Stimulated activated memory B cell treated with anti-CD40 and anti-IgM and Interleukin-4, amounts not matched to agents 10 μg/mL and 1 μg/mL and 100 μg/mL, for 72 hours (primary cell): ENCODE data around the gene CRX.
A peak's percentile ranks its signal among the peaks of the same experiment; 100 is the strongest.
"Not testable (repeated sequence)": the region's sequence is repeated elsewhere in the genome, so short reads cannot be mapped to it uniquely, and the experiment has no call there.

Source experiments
- ATAC-seq: fragments of 150-1000 bp; cut with Tn5 transposase; 2 replicates; pipeline ENCODE4 v1.10.0; 2021
- H3K27ac Mint-ChIP-seq: one replicate; pipeline ENCODE4 v1.8.0; 2022; ENCODE audit warnings: mild to moderate bottlenecking, mixed read lengths
- H3K27me3 Mint-ChIP-seq: one replicate; pipeline ENCODE4 v1.8.0; 2022; ENCODE audit warnings: mixed read lengths
- H3K36me3 Mint-ChIP-seq: one replicate; pipeline ENCODE4 v1.8.0; 2022; ENCODE audit warnings: mixed read lengths
- H3K4me1 Mint-ChIP-seq: one replicate; pipeline ENCODE4 v1.8.0; 2022; ENCODE audit warnings: mixed read lengths
- H3K4me3 Mint-ChIP-seq: one replicate; pipeline ENCODE4 v1.8.0; 2022; ENCODE audit warnings: mild to moderate bottlenecking, moderate library complexity, mixed read lengths
- H3K9me3 Mint-ChIP-seq: one replicate; pipeline ENCODE4 v1.8.0; 2022; ENCODE audit warnings: mixed read lengths

The CRX gene

DNA sequence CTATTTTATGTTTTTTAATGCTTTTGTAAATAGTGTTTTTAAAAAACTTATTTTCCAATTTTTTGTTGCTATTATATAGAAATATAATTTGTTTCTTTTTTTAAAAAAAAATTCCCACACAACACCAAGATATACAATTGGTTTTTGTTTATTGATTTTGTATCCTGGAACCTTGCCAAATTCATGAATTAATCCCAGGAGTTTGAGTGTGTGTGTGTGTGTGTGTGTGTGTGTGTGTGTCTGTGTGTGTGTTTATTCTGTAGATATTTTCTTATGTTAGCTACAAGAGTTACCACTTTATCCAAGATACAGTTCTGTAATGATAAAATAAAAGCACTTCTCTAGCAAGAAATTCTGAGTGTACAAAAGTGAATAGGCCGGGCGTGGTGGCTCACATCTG is 25.0 kb upstream of the CRX start:
- no peak for ATAC-seq
- Mint-ChIP-seq H3K4me3 (no peak overlapping the region), H3K36me3 (no peaks in the 10 kb centered on the region), H3K27me3 (peaks cover 32% of the 10 kb centered on the region), H3K27ac (no peak overlapping the region), H3K9me3 (peaks cover 5% of the 10 kb centered on the region), H3K4me1 (no peaks in the 10 kb centered on the region)

DNA sequence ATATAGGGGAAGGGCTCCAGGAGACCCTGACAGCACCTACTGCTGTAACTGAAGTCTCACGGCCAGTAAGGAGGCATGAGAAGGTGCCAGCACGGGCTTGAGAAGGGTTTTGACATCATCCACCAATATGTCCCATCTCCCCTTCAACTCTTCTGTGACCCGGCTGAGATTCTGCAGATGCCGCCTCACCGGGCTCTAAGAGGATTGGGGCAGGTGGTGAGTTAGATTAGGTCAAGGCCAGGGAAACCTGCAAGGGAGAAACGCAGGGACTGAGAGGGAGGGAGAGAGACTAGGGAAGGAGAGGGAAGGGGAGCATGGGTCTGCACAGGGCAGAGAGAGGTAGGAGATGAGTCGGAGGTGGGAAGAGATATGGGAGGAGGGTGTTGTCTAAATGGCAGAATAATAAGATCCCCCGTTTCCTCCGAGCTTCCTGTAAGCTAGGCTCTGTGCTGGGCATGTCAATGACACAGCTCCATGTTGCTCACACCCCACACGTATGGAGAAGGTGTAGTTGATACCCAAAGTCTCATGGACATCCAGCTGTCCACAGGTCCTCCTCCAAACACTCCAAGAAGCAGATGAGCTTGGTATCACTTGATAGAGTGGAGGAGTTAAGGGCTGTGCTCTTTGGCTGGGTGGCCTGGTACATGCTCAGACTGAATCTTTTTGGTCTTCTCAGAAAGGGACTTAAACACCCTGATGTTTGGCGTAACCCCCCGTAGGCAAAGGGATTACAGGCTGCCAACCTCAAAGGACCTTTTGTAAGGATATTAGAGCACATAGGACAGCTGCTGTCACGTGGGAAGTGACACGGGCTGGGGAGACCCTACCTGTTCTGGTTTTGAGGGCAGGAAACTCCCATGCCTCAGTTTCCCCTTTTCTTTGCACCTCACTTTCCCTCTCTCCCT is 23.5 kb upstream of the CRX start:
- no peak overlapping the region for H3K27ac Mint-ChIP-seq
- H3K4me3 Mint-ChIP-seq, result no peak overlapping the region

DNA sequence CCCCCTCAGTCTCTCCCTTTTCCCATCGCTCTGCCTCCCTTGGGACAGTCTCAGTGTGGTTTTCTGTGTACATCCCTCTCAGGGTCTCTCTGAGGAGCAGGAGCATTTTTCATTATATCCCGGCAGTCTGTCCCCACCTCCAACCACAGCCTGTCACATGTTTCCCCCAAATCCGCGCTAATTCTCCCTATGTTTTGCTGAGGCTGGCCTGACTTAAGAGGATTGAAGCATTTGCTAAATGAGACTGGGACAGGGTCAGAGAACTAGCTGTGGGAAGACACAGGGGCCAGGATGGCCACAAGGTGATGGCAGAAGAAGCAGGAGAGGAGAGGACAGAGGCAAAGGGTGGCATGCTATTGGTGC is 22.9 kb upstream of the CRX start:
- Mint-ChIP-seq H3K4me3 (no peak overlapping the region), H3K4me1 (no peaks in the 10 kb centered on the region), H3K27ac (no peak overlapping the region), H3K9me3 (peaks cover 5% of the 10 kb centered on the region), H3K36me3 (no peaks in the 10 kb centered on the region), H3K27me3 (peaks cover 32% of the 10 kb centered on the region)
- ATAC-seq, result no peak

More for the DNA sequence above, 23.5 kb upstream of the CRX start:
- Mint-ChIP-seq H3K36me3 (no peaks in the 10 kb centered on the region), H3K9me3 (peaks cover 5% of the 10 kb centered on the region), H3K4me1 (no peaks in the 10 kb centered on the region), H3K27me3 (peaks cover 32% of the 10 kb centered on the region)
- ATAC-seq, result no peak

DNA sequence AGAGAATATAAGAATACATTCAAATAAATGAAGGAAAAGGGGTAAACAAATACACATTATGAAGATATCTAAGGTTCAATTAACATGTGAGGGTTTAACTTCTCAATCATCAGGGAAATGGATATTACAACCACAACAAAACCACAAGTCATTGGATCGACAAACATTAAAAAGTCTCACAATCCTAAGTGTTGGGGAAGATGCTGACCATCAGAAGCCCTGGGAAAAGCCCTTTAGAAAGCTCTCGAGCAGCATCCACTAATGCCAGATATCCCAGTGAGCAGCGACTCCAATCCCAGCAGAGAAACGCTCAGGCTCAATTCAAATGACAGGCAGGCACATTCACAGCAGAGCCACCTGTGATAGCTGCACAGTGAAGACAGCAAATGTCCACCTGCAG is 20.5 kb upstream of the CRX start:
- Mint-ChIP-seq H3K4me1 (no peaks in the 10 kb centered on the region), H3K36me3 (no peaks in the 10 kb centered on the region), H3K9me3 (peaks cover 5% of the 10 kb centered on the region), H3K4me3 (no peak overlapping the region), H3K27me3 (peaks cover 22% of the 10 kb centered on the region), H3K27ac (no peak overlapping the region)
- ATAC-seq, result no peak

DNA sequence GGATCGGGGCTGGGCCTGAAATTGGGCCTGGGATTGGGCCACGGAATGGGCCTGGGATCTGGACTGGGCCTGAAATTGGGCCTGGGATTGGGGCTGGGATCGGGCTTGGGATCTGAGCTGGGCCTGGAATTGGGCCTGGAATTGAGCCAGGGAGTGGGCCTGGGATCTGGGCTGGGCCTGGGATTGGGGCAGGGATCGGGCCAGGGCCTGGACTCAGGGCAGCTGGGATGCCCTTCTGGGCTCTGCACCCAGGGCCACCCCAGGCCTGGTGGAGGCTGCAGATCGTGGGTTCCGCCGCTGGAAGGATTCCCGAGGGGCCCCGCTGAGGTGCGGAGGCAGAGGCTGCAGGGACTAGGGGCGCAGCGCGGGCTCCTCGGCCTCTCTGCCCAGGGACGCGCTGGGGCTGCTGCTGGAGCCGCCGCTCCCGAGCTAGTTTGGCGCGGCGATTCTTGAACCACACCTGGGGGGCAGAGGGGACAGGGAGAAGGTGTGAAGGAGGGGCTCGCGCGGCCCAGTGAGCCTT is 19.2 kb upstream of the CRX start:
- H3K4me1 Mint-ChIP-seq, result no peaks in the 10 kb centered on the region
- no peak overlapping the region for H3K4me3 Mint-ChIP-seq
- H3K27me3 Mint-ChIP-seq, result peaks cover 18% of the 10 kb centered on the region
- peaks cover 5% of the 10 kb centered on the region for H3K9me3 Mint-ChIP-seq
- no peak overlapping the region for H3K27ac Mint-ChIP-seq
- no peaks in the 10 kb centered on the region for H3K36me3 Mint-ChIP-seq
- ATAC-seq, result no peak

GRCh38 chr19:47803148-47803547 is 18.6 kb upstream of the CRX start:
- ATAC-seq, result peak; percentile 43
- H3K27ac Mint-ChIP-seq, H3K4me1 Mint-ChIP-seq, H3K9me3 Mint-ChIP-seq, H3K4me3 Mint-ChIP-seq, H3K36me3 Mint-ChIP-seq: not testable (repeated sequence)
- peaks cover 12% of the 10 kb centered on the region for H3K27me3 Mint-ChIP-seq

GRCh38 chr19:47803671-47804070 is 18.1 kb upstream of the CRX start:
- not testable (repeated sequence) for H3K4me3 Mint-ChIP-seq, ATAC-seq, H3K36me3 Mint-ChIP-seq, H3K9me3 Mint-ChIP-seq, H3K27ac Mint-ChIP-seq, H3K27me3 Mint-ChIP-seq, H3K4me1 Mint-ChIP-seq

DNA sequence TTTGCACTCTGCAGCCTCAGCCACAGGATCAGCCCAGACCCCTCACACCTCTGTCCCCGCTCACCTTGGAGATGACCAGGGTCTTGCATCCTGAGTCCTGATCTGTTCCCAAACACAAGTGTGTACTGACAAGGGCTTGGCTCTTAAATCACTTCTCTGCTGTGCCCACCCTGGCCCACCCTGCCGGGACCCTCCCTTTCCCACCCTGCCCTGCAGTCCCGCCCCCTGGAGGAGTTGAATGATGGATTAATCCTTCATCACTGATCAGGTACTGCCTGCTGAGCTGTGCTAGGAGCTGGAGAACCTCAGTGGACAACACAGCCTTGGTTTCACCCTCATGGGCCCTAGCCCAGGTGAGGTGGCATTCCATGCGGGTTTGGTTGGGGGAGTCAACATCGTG is 17.3 kb upstream of the CRX start, which contains the start of gene TPRX1:
Gene TPRX1 (minus strand): TSS at position 101 of the 400 bp plus-strand sequence. CDS start 12 bp downstream, at position 89.
- H3K27me3 Mint-ChIP-seq, H3K27ac Mint-ChIP-seq, H3K36me3 Mint-ChIP-seq, H3K9me3 Mint-ChIP-seq, H3K4me1 Mint-ChIP-seq, ATAC-seq, H3K4me3 Mint-ChIP-seq: not testable (repeated sequence)

- no peak overlapping the region for H3K27ac Mint-ChIP-seq
- H3K4me3 Mint-ChIP-seq, result no peak overlapping the region
- no peaks in the 10 kb centered on the region for H3K36me3 Mint-ChIP-seq
- no peak for ATAC-seq
- peaks cover 11% of the 10 kb centered on the region for H3K27me3 Mint-ChIP-seq
- H3K4me1 Mint-ChIP-seq, result no peaks in the 10 kb centered on the region
- H3K9me3 Mint-ChIP-seq, result peaks cover 5% of the 10 kb centered on the region
Observed at GRCh38 chr19:47805313-47805712, 16.4 kb upstream of the CRX start.

DNA sequence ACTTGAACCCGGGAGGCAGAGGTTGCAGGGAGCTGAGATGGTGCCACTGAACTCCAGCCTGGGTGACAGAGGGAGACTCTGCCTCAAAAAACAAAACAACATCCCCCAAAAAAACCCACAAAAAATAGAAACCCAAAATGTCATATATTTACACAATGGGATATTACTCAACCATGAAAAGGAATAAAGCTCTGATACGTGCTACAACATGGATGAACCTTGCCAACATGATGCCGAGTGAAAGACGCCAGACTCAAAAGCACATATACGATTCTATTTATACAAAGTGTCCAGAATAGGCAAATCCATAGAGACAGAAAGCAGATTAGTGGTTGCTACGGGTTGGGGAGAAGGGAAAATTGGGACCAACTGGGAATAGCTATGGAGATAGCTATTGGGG is 15.3 kb upstream of the CRX start:
- Mint-ChIP-seq H3K4me3 (no peak overlapping the region), H3K9me3 (peaks cover 3% of the 10 kb centered on the region), H3K27me3 (peaks cover 18% of the 10 kb centered on the region), H3K36me3 (no peaks in the 10 kb centered on the region), H3K4me1 (no peaks in the 10 kb centered on the region), H3K27ac (no peak overlapping the region)
- ATAC-seq, result no peak

DNA sequence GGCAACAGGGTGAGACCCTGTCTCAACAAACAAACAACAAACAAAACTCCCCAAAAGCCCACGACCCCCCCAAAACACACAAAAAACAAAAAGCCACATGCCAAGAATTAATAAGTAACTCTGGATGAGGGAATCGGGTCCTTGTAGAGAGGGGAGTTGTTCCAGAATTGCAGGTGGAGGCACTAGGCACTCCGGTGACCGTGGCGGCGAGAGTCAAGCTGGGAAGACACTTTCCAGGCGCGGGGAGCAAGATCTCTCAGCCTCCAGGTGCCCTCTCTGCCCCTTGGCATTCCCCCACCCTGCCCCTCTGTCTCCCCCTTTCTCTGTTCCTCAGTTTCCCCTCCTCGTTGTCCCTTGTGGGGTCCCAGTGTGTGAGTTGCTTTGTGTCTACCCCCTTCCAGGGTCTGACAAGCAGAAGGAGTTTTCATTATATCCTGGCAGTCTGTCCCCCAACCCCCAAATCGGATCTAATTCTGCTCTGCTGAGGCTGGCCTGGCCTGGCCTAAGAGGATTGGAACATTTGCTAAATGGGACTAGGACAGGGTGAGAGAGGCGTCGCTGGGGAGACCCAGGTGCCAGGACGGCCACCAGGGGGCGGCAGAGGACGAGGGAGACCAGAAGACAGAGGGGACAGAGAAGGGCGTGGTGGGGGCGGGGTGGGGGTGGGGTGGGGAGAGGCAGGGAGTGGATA is 8.3 kb upstream of the CRX start:
- H3K27ac Mint-ChIP-seq, result no peak overlapping the region
- ATAC-seq, result peak; percentile 62
- H3K4me1 Mint-ChIP-seq, result no peaks in the 10 kb centered on the region
- no peak overlapping the region for H3K4me3 Mint-ChIP-seq
- no peaks in the 10 kb centered on the region for H3K36me3 Mint-ChIP-seq
- H3K27me3 Mint-ChIP-seq, result peaks cover 50% of the 10 kb centered on the region
- H3K9me3 Mint-ChIP-seq, result no peaks in the 10 kb centered on the region

GRCh38 chr19:47813995-47814328 is 7.8 kb upstream of the CRX start:
- no peak for ATAC-seq
- H3K9me3 Mint-ChIP-seq, result no peaks in the 10 kb centered on the region

DNA sequence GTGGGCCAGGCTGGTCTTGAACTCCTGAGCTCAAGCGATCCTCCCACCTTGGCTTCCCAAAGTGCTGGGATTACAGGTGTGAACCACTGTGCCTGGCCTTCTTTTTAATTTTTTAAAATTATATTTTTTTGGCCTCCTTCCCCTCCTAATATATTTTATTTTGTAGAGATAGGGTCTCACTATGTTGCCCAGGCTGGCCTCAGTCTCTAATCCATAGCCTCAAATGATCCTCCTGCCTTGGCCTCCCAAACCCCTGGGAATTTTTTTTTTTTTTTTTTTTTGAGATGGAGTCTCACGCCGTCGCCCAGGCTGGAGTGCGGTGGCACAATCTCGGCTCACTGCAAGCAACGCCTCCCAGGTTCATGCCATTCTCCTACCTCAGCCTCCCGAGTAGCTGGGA is 5.5 kb upstream of the CRX start:
- ATAC-seq, H3K36me3 Mint-ChIP-seq, H3K27ac Mint-ChIP-seq, H3K4me3 Mint-ChIP-seq, H3K9me3 Mint-ChIP-seq: not testable (repeated sequence)
- Mint-ChIP-seq H3K27me3 (peaks cover 60% of the 10 kb centered on the region), H3K4me1 (peaks cover 11% of the 10 kb centered on the region)

More at GRCh38 chr19:47813995-47814328, 7.8 kb upstream of the CRX start:
- peaks cover 55% of the 10 kb centered on the region for H3K27me3 Mint-ChIP-seq
- no peaks in the 10 kb centered on the region for H3K4me1 Mint-ChIP-seq
- no peak overlapping the region for H3K4me3 Mint-ChIP-seq
- no peak overlapping the region for H3K27ac Mint-ChIP-seq
- H3K36me3 Mint-ChIP-seq, result no peaks in the 10 kb centered on the region

GRCh38 chr19:47818221-47818620 is 3.5 kb upstream of the CRX start:
- Mint-ChIP-seq H3K27me3 (peaks cover 64% of the 10 kb centered on the region), H3K4me1 (peaks cover 11% of the 10 kb centered on the region)
- H3K27ac Mint-ChIP-seq, H3K9me3 Mint-ChIP-seq, H3K36me3 Mint-ChIP-seq, ATAC-seq, H3K4me3 Mint-ChIP-seq: not testable (repeated sequence)

GRCh38 chr19:47819858-47820257 is 1.9 kb upstream of the CRX start:
- peak overlapping the region; percentile 5 for H3K4me3 Mint-ChIP-seq
- peak overlapping the region; percentile 52 for H3K27ac Mint-ChIP-seq
- H3K9me3 Mint-ChIP-seq, result no peaks in the 10 kb centered on the region
- H3K36me3 Mint-ChIP-seq, result no peaks in the 10 kb centered on the region
- ATAC-seq, result peak; percentile 63
- peaks cover 55% of the 10 kb centered on the region for H3K27me3 Mint-ChIP-seq
- peaks cover 11% of the 10 kb centered on the region for H3K4me1 Mint-ChIP-seq

GRCh38 chr19:47820410-47820809 is 1.3 kb upstream of the CRX start:
- H3K9me3 Mint-ChIP-seq, result no peaks in the 10 kb centered on the region
- peak overlapping the region; percentile 52 for H3K27ac Mint-ChIP-seq
- no peak for ATAC-seq
- H3K4me1 Mint-ChIP-seq, result peaks cover 11% of the 10 kb centered on the region
- no peak overlapping the region for H3K4me3 Mint-ChIP-seq
- no peaks in the 10 kb centered on the region for H3K36me3 Mint-ChIP-seq
- peaks cover 55% of the 10 kb centered on the region for H3K27me3 Mint-ChIP-seq
